KMS-11 (cell line): ENCODE results near the gene SLC2A2.

Experiments
- H2AFZ ChIP-seq: fragments of 200-600 bp; sonication (generic); 2 replicates; pipeline ENCODE4 v1.6.1; 2016; ENCODE audit warnings: antibody characterized with exemption, mixed run types, low read depth
- H3K27ac ChIP-seq: fragments of 200-600 bp; sonication (generic); 2 replicates; pipeline ENCODE4 v1.6.1; 2016; ENCODE audit warnings: mild to moderate bottlenecking, mixed run types
- H3K27me3 ChIP-seq: fragments of 200-600 bp; sonication (generic); 2 replicates; pipeline ENCODE4 v1.6.1; 2017; ENCODE audit warnings: mild to moderate bottlenecking, low read depth, mixed run types, moderate library complexity; ENCODE audit not compliant: insufficient read depth
- H3K36me3 ChIP-seq: fragments of 200-600 bp; sonication (generic); 2 replicates; pipeline ENCODE4 v1.6.1; 2017; ENCODE audit warnings: mild to moderate bottlenecking, mixed run types; ENCODE audit not compliant: insufficient read depth
- H3K4me1 ChIP-seq: fragments of 200-600 bp; sonication (generic); 2 replicates; pipeline ENCODE4 v1.6.1; 2016; ENCODE audit warnings: mild to moderate bottlenecking, low read depth, mixed run types; ENCODE audit not compliant: poor library complexity, severe bottlenecking
- H3K4me2 ChIP-seq: fragments of 200-600 bp; sonication (generic); 2 replicates; pipeline ENCODE4 v1.7.0; 2016; ENCODE audit warnings: mild to moderate bottlenecking, mixed run types
- H3K4me3 ChIP-seq: fragments of 200-600 bp; sonication (generic); IDR thresholded peaks from 2 replicates; pipeline ENCODE4 v1.6.1; 2017; ENCODE audit warnings: low read depth, low read length, mixed read lengths; ENCODE audit not compliant: insufficient read depth
- H3K79me2 ChIP-seq: fragments of 200-600 bp; sonication (generic); 2 replicates; pipeline ENCODE4 v1.6.1; 2016; ENCODE audit warnings: low read depth, mixed run types; ENCODE audit not compliant: insufficient read depth
- H3K9ac ChIP-seq: fragments of 200-600 bp; sonication (generic); 2 replicates; pipeline ENCODE4 v1.6.1; 2016; ENCODE audit warnings: mild to moderate bottlenecking, mixed run types
- H4K20me1 ChIP-seq: fragments of 200-600 bp; sonication (generic); 2 replicates; pipeline ENCODE4 v1.6.1; 2016; ENCODE audit warnings: mild to moderate bottlenecking, mixed run types; ENCODE audit not compliant: insufficient read depth
- TF ChIP-seq, protein P1 (sequence below): fragments of 200-600 bp; sonication (generic); conservative IDR thresholded peaks from 2 replicates; pipeline ENCODE4 v1.6.1; 2017; ENCODE audit warnings: low read depth, mild to moderate bottlenecking, antibody characterized with exemption, low read length, moderate library complexity, mixed read lengths

The SLC2A2 gene

DNA sequence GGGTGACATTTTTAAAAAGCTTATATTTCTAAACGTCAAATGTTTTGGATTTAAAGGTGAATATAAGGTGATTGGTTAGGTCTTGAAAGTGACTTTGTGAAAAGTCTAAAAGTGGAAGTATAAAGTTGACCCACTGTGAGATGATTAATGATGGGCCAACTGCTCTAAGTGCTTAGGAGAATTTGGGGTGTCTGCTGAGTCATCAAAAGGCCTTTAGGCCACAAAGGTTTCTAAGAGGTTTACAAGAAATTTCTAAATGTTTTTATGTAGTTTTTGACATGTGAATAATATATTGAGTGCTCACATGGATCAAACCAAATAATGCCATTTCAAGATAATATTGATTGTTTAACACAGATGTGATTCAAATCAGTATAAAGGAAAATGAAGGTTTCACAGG is 39.2 kb upstream of the SLC2A2 start:
- H4K20me1 ChIP-seq = no peaks in the 10 kb centered on the region
- no peak overlapping the region for H3K4me2 ChIP-seq
- no peak overlapping the region for H2AFZ ChIP-seq
- no peaks in the 10 kb centered on the region for H3K27me3 ChIP-seq
- H3K36me3 ChIP-seq = no peaks in the 10 kb centered on the region
- TF ChIP-seq, protein P1, sequence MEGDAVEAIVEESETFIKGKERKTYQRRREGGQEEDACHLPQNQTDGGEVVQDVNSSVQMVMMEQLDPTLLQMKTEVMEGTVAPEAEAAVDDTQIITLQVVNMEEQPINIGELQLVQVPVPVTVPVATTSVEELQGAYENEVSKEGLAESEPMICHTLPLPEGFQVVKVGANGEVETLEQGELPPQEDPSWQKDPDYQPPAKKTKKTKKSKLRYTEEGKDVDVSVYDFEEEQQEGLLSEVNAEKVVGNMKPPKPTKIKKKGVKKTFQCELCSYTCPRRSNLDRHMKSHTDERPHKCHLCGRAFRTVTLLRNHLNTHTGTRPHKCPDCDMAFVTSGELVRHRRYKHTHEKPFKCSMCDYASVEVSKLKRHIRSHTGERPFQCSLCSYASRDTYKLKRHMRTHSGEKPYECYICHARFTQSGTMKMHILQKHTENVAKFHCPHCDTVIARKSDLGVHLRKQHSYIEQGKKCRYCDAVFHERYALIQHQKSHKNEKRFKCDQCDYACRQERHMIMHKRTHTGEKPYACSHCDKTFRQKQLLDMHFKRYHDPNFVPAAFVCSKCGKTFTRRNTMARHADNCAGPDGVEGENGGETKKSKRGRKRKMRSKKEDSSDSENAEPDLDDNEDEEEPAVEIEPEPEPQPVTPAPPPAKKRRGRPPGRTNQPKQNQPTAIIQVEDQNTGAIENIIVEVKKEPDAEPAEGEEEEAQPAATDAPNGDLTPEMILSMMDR = no peak
- no peaks in the 10 kb centered on the region for H3K79me2 ChIP-seq
- H3K9ac ChIP-seq = no peak overlapping the region
- H3K27ac ChIP-seq = no peak overlapping the region
- H3K4me3 ChIP-seq = no peak overlapping the region
- no peaks in the 10 kb centered on the region for H3K4me1 ChIP-seq

DNA sequence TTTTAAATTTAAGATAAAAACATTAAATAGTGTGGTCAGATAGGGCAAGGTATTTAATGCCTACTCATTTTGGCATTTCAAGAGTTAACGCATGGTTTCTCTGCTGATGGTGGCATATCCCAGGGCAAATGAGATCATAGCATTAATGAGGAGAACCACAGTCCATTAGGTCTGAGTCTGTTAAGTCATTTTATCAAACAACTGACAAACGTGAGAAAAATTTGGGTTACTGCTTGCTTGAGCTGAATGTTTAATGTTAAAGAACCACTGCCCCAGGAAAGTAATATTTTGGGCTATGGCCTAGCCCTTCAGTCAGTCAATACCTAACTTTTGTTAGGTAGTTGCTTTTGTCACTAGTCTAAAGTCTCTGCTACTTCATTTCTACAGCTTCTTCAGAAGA is 37.9 kb upstream of the SLC2A2 start:
- H2AFZ ChIP-seq = no peak overlapping the region
- no peaks in the 10 kb centered on the region for H3K27me3 ChIP-seq
- no peaks in the 10 kb centered on the region for H3K36me3 ChIP-seq
- TF ChIP-seq, protein P1 = no peak
- H4K20me1 ChIP-seq = no peaks in the 10 kb centered on the region
- H3K9ac ChIP-seq = no peak overlapping the region
- no peak overlapping the region for H3K4me3 ChIP-seq
- no peak overlapping the region for H3K27ac ChIP-seq
- H3K4me2 ChIP-seq = no peak overlapping the region
- H3K79me2 ChIP-seq = no peaks in the 10 kb centered on the region
- no peaks in the 10 kb centered on the region for H3K4me1 ChIP-seq

DNA sequence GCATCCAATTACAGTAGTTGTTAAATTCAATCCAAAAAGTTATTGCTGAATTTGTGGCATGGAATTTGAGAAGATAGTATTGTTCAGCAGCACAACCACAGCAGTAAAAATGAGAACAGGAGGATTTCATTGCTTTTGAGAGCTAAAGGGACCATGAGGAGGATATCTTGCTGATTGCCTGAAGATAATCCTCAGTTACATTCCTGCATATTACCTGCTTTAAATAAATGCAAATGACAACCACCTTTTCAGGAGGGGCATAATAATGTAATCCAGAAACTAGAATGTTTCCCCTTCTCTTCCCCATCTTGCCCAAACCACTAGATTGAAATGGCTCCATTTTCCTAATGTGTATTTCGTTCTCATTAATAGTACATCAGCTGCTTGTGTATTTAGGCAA is 35.2 kb upstream of the SLC2A2 start:
- TF ChIP-seq, protein P1 = no peak
- Histone ChIP-seq H3K4me3 (no peak overlapping the region), H3K27ac (no peak overlapping the region), H3K4me1 (no peaks in the 10 kb centered on the region), H3K9ac (no peak overlapping the region), H3K4me2 (no peak overlapping the region), H3K27me3 (no peaks in the 10 kb centered on the region), H4K20me1 (no peaks in the 10 kb centered on the region), H3K79me2 (no peaks in the 10 kb centered on the region), H3K36me3 (no peaks in the 10 kb centered on the region), H2AFZ (no peak overlapping the region)

DNA sequence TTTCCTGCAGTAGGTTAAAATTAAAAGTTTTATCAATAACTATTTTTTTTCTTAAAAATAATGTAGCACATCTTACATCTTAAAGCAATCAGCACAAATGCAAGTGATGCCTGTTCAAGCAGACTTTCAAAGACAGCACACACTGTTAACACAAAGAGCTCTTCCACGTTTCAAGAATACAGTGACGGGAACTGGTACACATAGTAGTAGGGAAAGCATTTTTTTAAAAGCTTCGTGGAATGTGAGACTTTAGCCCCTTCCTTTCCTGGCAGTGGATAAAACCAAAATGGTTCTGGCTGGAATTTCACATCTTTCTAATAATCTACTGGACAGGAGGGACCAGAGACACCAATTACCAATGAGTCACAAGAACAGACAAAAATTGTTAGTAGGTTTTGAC is 33.5 kb upstream of the SLC2A2 start:
- no peaks in the 10 kb centered on the region for H3K36me3 ChIP-seq
- H3K27ac ChIP-seq = no peak overlapping the region
- H3K79me2 ChIP-seq = no peaks in the 10 kb centered on the region
- H4K20me1 ChIP-seq = no peaks in the 10 kb centered on the region
- no peak overlapping the region for H2AFZ ChIP-seq
- TF ChIP-seq, protein P1 = no peak
- H3K4me2 ChIP-seq = no peak overlapping the region
- H3K27me3 ChIP-seq = no peaks in the 10 kb centered on the region
- no peaks in the 10 kb centered on the region for H3K4me1 ChIP-seq
- no peak overlapping the region for H3K9ac ChIP-seq
- no peak overlapping the region for H3K4me3 ChIP-seq
